Measurements from ENCODE around the gene ZNF783.
"Not testable (repeated sequence)": the region's sequence is repeated elsewhere in the genome, so short reads cannot be mapped to it uniquely, and the experiment has no call there.

ZNF783 gene

GRCh38 chr7:149300620-149301285, 38.8 kb downstream of the ZNF783 start:
- no peak for DNase-seq (ENCODE audit: low read depth)

- DNase-seq (ENCODE audit: low read depth) = no peak
Observed at GRCh38 chr7:149302222-149302621, 40.2 kb downstream of the ZNF783 start.

GRCh38 chr7:149302865-149303264, 40.9 kb downstream of the ZNF783 start:
- DNase-seq (ENCODE audit: low read depth) = no peak

- no peak for DNase-seq (ENCODE audit: low read depth)
Observed at GRCh38 chr7:149304006-149304405, 42.0 kb downstream of the ZNF783 start.

- DNase-seq (ENCODE audit: low read depth) = no peak
Observed at GRCh38 chr7:149306854-149307253, 44.9 kb downstream of the ZNF783 start.

- DNase-seq (ENCODE audit: low read depth) = no peak
Observed at GRCh38 chr7:149307775-149308501, 45.9 kb downstream of the ZNF783 start.

GRCh38 chr7:149310113-149310836, 48.3 kb downstream of the ZNF783 start:
- no peak for DNase-seq (ENCODE audit: low read depth)

GRCh38 chr7:149310990-149311573, 49.1 kb downstream of the ZNF783 start:
- no peak for DNase-seq (ENCODE audit: low read depth)

- no peak for DNase-seq (ENCODE audit: low read depth)
Observed at GRCh38 chr7:149313981-149314380, 52.0 kb downstream of the ZNF783 start.

- no peak for DNase-seq (ENCODE audit: low read depth)
Observed at GRCh38 chr7:149316606-149317005, 54.6 kb downstream of the ZNF783 start.

- no peak for DNase-seq (ENCODE audit: low read depth)
Observed at GRCh38 chr7:149317496-149317895, 55.5 kb downstream of the ZNF783 start.

GRCh38 chr7:149317986-149318672, 56.1 kb downstream of the ZNF783 start:
- no peak for DNase-seq (ENCODE audit: low read depth)

- no peak for DNase-seq (ENCODE audit: low read depth)
Observed at GRCh38 chr7:149319376-149319775, 57.4 kb downstream of the ZNF783 start.

- no peak for DNase-seq (ENCODE audit: low read depth)
Observed at GRCh38 chr7:149320313-149321124, 58.5 kb downstream of the ZNF783 start.

GRCh38 chr7:149321125-149321905, 59.3 kb downstream of the ZNF783 start:
- not testable (repeated sequence) for DNase-seq (ENCODE audit: low read depth)

GRCh38 chr7:149321978-149322541, 60.1 kb downstream of the ZNF783 start:
- no peak for DNase-seq (ENCODE audit: low read depth)

GRCh38 chr7:149322737-149323136, 60.7 kb downstream of the ZNF783 start:
- no peak for DNase-seq (ENCODE audit: low read depth)

GRCh38 chr7:149325248-149325647, 63.3 kb downstream of the ZNF783 start:
- DNase-seq (ENCODE audit: low read depth) = no peak

- no peak for DNase-seq (ENCODE audit: low read depth)
Observed at GRCh38 chr7:149329265-149329664, 67.3 kb downstream of the ZNF783 start.

- no peak for DNase-seq (ENCODE audit: low read depth)
Observed at GRCh38 chr7:149329766-149330334, 67.9 kb downstream of the ZNF783 start.
